Astrocyte of the cerebellum (primary cell): ENCODE measurements around the gene ANKRD7.

Experiments
- DNase-seq: peaks from one replicate; pipeline ENCODE4 v3.0.0-alpha.2; 2011; ENCODE audit warnings: low read depth
- H3K4me3 ChIP-seq: 2 replicates; pipeline ENCODE4 v1.5.1; 2011; ENCODE audit warnings: mild to moderate bottlenecking, low read depth, low read length, moderate library complexity
- in situ Hi-C: cut with HindIII; loops from 2 replicates; pipeline ENCODE4 v1.10.0; 2017; ENCODE audit warnings: low sequenced_read_pairs
- TF ChIP-seq, protein P1 (sequence below): IDR thresholded peaks from 2 replicates; pipeline ENCODE4 v1.5.1; 2012; ENCODE audit warnings: low read length, low read depth, moderate library complexity, mild to moderate bottlenecking; ENCODE audit errors: missing control alignments

ANKRD7 gene

DNA sequence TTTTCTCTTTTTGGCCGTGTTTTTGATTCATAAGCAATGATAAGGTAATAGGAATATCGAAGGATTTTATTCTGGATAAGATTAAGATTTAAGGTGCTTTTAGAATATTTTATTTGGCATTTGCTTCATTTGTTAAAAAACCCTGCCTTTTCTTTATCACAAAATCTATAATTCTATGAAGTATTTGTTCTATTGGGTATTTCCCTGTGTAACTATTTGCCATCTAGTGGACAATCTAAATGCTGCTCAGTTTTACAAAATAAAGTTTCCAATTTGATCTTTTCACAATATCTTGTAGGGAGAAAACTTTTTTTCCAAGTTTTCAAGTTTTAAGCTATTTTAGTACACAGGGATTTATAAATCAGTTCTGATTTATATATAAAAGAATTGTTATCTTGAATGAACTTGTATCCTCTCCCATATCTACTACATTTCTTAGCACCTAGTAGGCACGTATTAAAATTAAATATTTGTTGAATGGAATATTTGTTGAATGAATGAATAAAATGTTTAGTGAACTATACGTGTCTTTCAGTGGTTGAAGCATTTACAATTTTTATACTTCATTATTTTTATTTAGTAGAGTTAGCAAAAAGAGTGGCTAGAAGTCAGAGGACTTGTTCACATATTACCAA is 26.5 kb downstream of the ANKRD7 start:
- H3K4me3 ChIP-seq, result no peak overlapping the region
- TF ChIP-seq, protein P1, sequence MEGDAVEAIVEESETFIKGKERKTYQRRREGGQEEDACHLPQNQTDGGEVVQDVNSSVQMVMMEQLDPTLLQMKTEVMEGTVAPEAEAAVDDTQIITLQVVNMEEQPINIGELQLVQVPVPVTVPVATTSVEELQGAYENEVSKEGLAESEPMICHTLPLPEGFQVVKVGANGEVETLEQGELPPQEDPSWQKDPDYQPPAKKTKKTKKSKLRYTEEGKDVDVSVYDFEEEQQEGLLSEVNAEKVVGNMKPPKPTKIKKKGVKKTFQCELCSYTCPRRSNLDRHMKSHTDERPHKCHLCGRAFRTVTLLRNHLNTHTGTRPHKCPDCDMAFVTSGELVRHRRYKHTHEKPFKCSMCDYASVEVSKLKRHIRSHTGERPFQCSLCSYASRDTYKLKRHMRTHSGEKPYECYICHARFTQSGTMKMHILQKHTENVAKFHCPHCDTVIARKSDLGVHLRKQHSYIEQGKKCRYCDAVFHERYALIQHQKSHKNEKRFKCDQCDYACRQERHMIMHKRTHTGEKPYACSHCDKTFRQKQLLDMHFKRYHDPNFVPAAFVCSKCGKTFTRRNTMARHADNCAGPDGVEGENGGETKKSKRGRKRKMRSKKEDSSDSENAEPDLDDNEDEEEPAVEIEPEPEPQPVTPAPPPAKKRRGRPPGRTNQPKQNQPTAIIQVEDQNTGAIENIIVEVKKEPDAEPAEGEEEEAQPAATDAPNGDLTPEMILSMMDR, result peak; percentile 39
- no peak for DNase-seq
- in situ Hi-C loops, result no loop called here

DNA sequence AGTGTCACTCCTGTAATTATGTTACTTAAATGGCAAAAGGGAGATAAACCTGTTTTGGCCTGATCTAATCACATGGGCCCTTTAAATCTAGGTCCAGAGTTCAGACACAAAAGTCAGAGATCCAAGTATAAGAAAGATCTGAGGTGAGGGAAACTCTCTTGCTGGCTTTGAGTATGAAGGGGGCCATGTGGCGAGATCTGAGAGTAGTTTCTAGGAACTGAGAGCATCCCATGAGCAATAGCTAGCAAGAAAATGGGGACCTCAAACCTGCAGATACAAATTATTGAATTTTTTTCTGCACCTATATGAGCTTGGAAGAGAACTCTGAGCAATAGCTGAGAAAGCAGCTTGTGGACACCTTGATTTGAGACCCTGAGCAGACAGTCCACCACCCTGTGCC is 27.6 kb downstream of the ANKRD7 start:
- no peak overlapping the region for H3K4me3 ChIP-seq
- no peak for DNase-seq
- in situ Hi-C loops, result no loop called here
- TF ChIP-seq, protein P1, result no peak

DNA sequence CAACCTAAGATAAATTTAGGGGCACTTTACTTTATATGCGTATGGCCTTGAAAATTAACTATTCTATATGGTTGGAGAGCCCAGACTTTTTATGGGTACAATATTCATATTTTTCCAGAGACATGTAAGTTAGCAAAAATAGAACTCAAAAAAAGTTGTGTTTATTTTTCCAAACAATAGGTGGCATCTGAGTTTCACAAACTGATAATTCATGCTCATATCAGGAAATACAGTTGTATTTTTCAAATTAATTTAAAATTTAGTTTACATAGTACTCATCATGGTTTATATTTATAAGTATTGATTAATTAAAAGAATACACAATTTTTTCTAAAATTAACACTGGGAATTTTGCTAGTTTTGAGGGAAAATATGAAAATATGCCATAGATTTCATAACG is 34.6 kb downstream of the ANKRD7 start:
- no peak for DNase-seq
- in situ Hi-C loops, result no loop called here
- TF ChIP-seq, protein P1, result no peak
- H3K4me3 ChIP-seq, result no peak overlapping the region

DNA sequence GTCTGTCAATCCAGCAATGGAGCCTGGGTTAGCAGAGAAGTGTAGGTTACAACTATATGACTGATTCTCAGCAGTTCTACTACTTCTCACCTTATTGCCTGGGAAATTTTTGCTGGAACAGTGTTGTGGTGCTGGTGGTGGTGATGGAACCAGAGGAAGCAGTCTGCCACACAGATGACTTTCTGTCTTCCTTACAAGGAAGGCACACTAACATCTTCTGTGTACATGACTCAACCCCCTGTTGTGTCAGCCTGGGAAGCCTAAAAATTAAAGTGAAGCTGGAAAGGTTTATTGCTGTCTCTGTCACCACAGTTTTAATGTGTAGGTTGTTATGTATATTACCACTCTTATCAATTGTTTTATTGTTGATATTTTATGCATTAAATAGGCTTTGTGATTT is 40.3 kb downstream of the ANKRD7 start:
- in situ Hi-C loops, result no loop called here
- TF ChIP-seq, protein P1, result no peak
- no peak overlapping the region for H3K4me3 ChIP-seq
- no peak for DNase-seq

DNA sequence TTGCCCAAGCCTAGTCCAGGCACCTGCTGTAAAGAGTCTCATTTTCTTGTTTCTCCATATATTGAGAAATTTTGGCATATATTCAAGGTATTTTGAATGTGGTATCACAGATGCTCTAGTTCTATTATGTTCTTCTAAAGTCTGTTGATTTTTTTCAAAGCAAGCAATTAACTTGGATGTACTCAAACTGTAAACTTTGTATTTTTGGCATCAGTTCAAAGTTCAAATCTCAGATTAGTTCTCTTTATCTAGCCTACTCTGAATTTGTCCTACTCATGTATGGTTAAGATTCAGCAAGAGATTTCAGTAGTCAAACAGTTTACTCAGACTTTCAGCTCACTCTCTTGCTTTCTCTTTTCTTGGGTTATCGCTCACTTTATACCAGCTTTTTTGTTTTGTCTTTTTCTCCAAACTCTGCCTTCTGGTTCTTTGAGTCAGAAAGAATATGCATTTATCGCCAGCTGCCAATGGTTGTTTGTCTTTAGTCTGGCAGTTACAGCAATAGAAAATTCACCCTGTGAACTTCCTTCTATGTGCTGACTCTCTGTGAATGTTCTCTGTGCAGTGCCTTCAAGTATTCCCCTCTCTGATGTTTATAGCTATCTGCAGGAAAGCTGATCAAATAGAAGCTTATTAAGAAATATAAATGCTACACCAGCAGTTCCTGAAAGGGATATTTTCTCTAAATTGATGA is 56.0 kb downstream of the ANKRD7 start:
- no peak for DNase-seq
- H3K4me3 ChIP-seq, result no peak overlapping the region
- in situ Hi-C loops, result no loop called here

DNA sequence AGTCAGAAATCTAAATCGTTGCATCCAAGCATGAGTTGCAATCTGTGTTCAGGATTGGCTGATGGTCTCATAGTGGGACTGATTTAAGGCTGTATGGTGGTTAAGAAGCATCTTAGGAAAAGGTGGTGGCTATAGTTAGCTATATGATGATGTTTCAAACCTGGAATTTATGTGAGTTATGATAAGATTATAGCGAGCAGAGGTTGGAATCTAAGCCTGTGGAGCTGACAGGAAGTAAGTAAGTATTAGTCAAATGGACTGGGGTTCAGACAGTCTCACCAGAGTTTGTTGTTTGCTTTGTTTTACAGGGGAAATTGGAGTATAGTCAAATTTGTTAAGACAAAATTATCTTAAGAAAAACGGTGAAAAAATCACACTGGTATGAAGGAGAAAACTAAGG is 56.7 kb downstream of the ANKRD7 start:
- in situ Hi-C loops, result no loop called here
- TF ChIP-seq, protein P1, result no peak
- no peak for DNase-seq
- no peak overlapping the region for H3K4me3 ChIP-seq

More for the DNA sequence above, 56.0 kb downstream of the ANKRD7 start:
- TF ChIP-seq, protein P1, result no peak
